Naive B cell (primary cell): ENCODE results near the gene MAST3. TPM values are rescaled to one million over a fixed set of nuclear protein-coding genes. Genes with fewer than 3 reads are reported as not detected.
A peak's percentile ranks its signal among the peaks of the same experiment; 100 is the strongest.

Experiments used
- ATAC-seq, 2 donors: fragments of 150-1000 bp; cut with Tn5 transposase; 2 replicates each; pipeline ENCODE4 v1.10.0; 2021; ENCODE audit warnings: low read depth in 2 of 2, mild to moderate bottlenecking in 2 of 2, moderate library complexity in 2 of 2
- DNase-seq: peaks from one replicate; pipeline ENCODE4 v3.0.0; 2022
- H3K27ac Mint-ChIP-seq, 6 donors: one replicate each; pipeline ENCODE4 v1.8.0; 2020 to 2022; ENCODE audit warnings: mild to moderate bottlenecking in 6 of 6, mixed read lengths in 6 of 6, moderate library complexity in 5 of 6, inconsistent platforms in 2 of 6
- H3K27me3 Mint-ChIP-seq, 3 donors: one replicate each; pipeline ENCODE4 v1.8.0; 2021 to 2022; ENCODE audit warnings: mixed read lengths in 3 of 3, mild to moderate bottlenecking in 1 of 3
- H3K36me3 Mint-ChIP-seq, 2 donors: one replicate each; pipeline ENCODE4 v1.8.0; 2020 to 2022; ENCODE audit warnings: mixed read lengths in 2 of 2, inconsistent platforms in 1 of 2, mild to moderate bottlenecking in 1 of 2
- H3K4me1 Mint-ChIP-seq, 3 donors: one replicate each; pipeline ENCODE4 v1.8.0; 2020 to 2022; ENCODE audit warnings: mixed read lengths in 3 of 3, inconsistent platforms in 1 of 3, mild to moderate bottlenecking in 1 of 3, moderate library complexity in 1 of 3
- H3K4me3 Mint-ChIP-seq, 8 donors: one replicate each; pipeline ENCODE4 v1.8.0; 2020 to 2022; ENCODE audit warnings: mild to moderate bottlenecking in 8 of 8, mixed read lengths in 8 of 8, moderate library complexity in 8 of 8, inconsistent platforms in 2 of 8
- H3K9me3 Mint-ChIP-seq, 7 donors: one replicate each; pipeline ENCODE4 v1.8.0; 2020 to 2022; ENCODE audit warnings: mixed read lengths in 7 of 7, mild to moderate bottlenecking in 5 of 7, inconsistent platforms in 2 of 7, moderate library complexity in 1 of 7
- polyA plus RNA-seq, 6 donors: library from polyadenylated mRNA; unstranded; fragments of 300-500 nt; fragmentation: Illumina TruSeq; gene quantifications; one replicate each; pipeline ENCODE4 v1.2.3, GENCODE V29; 2021; ENCODE audit warnings: low read depth in 6 of 6

The MAST3 gene
- polyA plus RNA-seq, 6 donors from 2014 or later: 9.3 to 20.6 (median 13.3) TPM

DNA sequence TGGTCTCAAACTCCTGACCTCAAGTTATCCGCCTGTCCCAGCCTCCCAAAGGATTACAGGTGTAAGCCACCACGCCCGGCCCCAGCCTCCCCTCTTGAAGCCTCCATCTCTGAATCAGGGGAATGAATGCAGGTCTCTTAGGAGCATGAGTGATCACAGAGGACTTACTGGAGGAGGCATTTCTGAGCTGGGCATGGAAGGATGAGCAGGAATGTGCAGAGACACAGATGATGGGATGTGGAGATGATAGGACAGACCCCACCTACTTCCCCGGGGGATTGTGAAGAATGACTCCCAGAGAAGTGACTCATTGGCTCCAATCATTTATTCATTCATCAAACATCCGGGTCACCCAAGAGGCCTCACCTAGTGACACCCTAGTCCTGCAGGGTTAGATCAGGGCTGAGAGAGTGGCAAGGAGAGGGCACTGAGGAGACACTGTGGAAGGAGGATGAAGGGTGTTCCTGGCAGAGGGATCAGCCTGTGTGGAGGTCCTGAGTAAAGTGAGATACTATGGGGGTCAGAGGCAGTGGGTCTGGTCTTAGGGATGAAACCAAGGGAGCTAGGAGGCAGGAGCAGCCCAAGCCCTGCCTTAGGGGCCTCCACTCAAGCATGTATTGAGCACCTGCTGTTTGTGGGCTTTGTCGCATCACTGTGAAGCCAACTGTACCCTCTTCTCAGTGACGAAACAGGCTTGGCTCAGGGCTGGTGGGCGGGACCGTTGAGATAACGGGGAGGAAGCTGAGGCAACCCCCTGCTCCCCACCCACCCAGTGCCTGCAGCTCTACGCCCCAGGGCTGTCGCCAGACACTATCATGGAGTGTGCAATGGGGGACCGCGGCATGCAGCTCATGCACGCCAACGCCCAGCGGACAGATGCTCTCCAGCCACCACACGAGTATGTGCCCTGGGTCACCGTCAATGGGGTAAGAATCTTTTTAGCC is 79.1 kb downstream of the MAST3 start:
- Mint-ChIP-seq H3K27ac (peak overlapping the region in 3 of 6 donors; percentile 59 to 69 (median 61)), H3K36me3 (peaks cover 4 to 16% of the 10 kb centered on the region in 2 donors), H3K4me3 (peak overlapping the region; percentile 59 to 99 (median 94)), H3K27me3 (no peaks in the 10 kb centered on the region), H3K4me1 (peaks cover 44 to 88% (median 75%) of the 10 kb centered on the region in 3 donors), H3K9me3 (no peaks in the 10 kb centered on the region)
- DNase-seq: no peak
- no peak for ATAC-seq

DNA sequence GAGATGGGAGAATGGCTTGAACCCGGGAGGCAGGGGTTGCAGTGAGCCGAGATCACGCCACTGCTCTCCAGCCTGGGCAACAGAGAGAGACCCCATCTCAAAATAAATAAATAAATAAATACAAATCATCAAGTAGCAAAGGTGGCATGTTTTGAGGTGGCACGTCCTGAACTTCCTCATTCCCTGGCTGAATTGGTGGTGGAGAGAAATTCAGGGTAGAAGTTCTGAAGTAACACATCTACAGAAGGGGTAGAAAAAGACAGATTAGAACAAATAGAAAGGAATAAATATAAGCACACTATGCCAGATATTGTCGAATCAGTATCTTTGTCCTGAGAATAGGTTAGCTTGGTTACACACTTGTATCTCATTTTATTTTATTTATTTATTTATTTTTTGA is 82.4 kb downstream of the MAST3 start:
- H3K9me3 Mint-ChIP-seq: no peaks in the 10 kb centered on the region
- no peaks in the 10 kb centered on the region for H3K27me3 Mint-ChIP-seq
- H3K27ac Mint-ChIP-seq: peak overlapping the region in 5 of 6 donors; percentile 10 to 94 (median 54)
- DNase-seq (no peak), ATAC-seq (no peak)
- H3K4me1 Mint-ChIP-seq: peaks cover 26 to 74% (median 47%) of the 10 kb centered on the region in 3 donors
- peak overlapping the region in 7 of 8 donors; percentile 4 to 83 (median 47) for H3K4me3 Mint-ChIP-seq
- peaks cover 4 to 16% of the 10 kb centered on the region in 2 donors for H3K36me3 Mint-ChIP-seq

DNA sequence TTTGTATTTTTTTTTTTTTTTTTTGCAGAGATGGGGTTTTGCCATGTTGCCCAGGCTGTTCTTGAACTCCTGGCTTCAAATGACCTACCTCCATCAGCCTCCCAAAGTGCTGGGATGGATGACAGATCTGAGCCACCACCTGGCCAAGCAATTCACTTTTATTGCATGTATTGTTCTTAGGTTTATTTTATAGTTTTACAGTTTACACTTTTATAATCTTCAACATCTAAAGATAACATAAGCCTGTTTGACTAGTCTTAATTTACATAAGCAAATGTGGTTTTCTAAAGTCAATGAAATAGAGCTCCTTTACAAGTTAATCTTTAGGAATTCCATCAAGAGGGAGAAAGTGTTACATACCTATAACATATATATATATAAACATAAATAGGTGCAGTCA is 86.0 kb downstream of the MAST3 start:
- no peak for DNase-seq
- no peak overlapping the region for H3K4me3 Mint-ChIP-seq
- H3K9me3 Mint-ChIP-seq: no peaks in the 10 kb centered on the region
- H3K4me1 Mint-ChIP-seq: peaks cover 11 to 56% (median 19%) of the 10 kb centered on the region in 3 donors
- H3K36me3 Mint-ChIP-seq: no peaks in the 10 kb centered on the region
- ATAC-seq: no peak
- H3K27ac Mint-ChIP-seq: peak overlapping the region in 1 of 6 donors; percentile 92
- H3K27me3 Mint-ChIP-seq: no peaks in the 10 kb centered on the region

GRCh38 chr19:18185538-18185937 is 88.0 kb downstream of the MAST3 start:
- no peak for ATAC-seq
- DNase-seq: no peak
- Mint-ChIP-seq H3K4me1 (peaks cover 4 to 48% (median 14%) of the 10 kb centered on the region in 3 donors), H3K27ac (peak overlapping the region in 3 of 6 donors; percentile 40 to 73 (median 59)), H3K27me3 (no peaks in the 10 kb centered on the region), H3K9me3 (no peaks in the 10 kb centered on the region), H3K4me3 (peak overlapping the region in 1 of 8 donors; percentile 64), H3K36me3 (no peaks in the 10 kb centered on the region)

GRCh38 chr19:18190278-18190677 is 92.7 kb downstream of the MAST3 start:
- no peaks in the 10 kb centered on the region for H3K36me3 Mint-ChIP-seq
- H3K27ac Mint-ChIP-seq: peak overlapping the region in 1 of 6 donors; percentile 9
- peak overlapping the region in 1 of 8 donors; percentile 65 for H3K4me3 Mint-ChIP-seq
- ATAC-seq (no peak), DNase-seq (no peak)
- no peaks in the 10 kb centered on the region for H3K27me3 Mint-ChIP-seq
- peaks cover 25 to 56% (median 29%) of the 10 kb centered on the region in 3 donors for H3K4me1 Mint-ChIP-seq
- H3K9me3 Mint-ChIP-seq: no peaks in the 10 kb centered on the region

GRCh38 chr19:18191640-18192062 is 94.1 kb downstream of the MAST3 start:
- peak overlapping the region; percentile 89 to 99 (median 98) for H3K27ac Mint-ChIP-seq

GRCh38 chr19:18192673-18193387 is 95.3 kb downstream of the MAST3 start, which contains the start of gene MPV17L2:
Gene MPV17L2, plus strand, starts transcription at chr19:18193218. Its CDS starts 64 bp downstream, at chr19:18193282.
- Mint-ChIP-seq H3K36me3 (peaks cover 0 to under 1% of the 10 kb centered on the region in 2 donors), H3K9me3 (no peaks in the 10 kb centered on the region), H3K4me1 (peaks cover 25 to 47% (median 25%) of the 10 kb centered on the region in 3 donors), H3K27me3 (no peaks in the 10 kb centered on the region), H3K27ac (peak within 1 kb of the TSS; percentile 89 to 99 (median 98)), H3K4me3 (peak within 1 kb of the TSS; percentile 85 to 97 (median 90))
- peak; percentile 80 to 81 for ATAC-seq
- DNase-seq: peak; percentile 99

More at GRCh38 chr19:18191640-18192062, 94.1 kb downstream of the MAST3 start:
- DNase-seq (no peak), ATAC-seq (no peak)
- no peaks in the 10 kb centered on the region for H3K27me3 Mint-ChIP-seq
- peak overlapping the region; percentile 85 to 97 (median 90) for H3K4me3 Mint-ChIP-seq
- peaks cover 25 to 50% (median 25%) of the 10 kb centered on the region in 3 donors for H3K4me1 Mint-ChIP-seq
- no peaks in the 10 kb centered on the region for H3K9me3 Mint-ChIP-seq
- no peaks in the 10 kb centered on the region for H3K36me3 Mint-ChIP-seq

GRCh38 chr19:18193388-18194180 is 96.0 kb downstream of the MAST3 start:
- H3K27ac Mint-ChIP-seq: peak overlapping the region; percentile 70 to 99 (median 98)
- H3K4me3 Mint-ChIP-seq: peak overlapping the region; percentile 85 to 97 (median 90)
- DNase-seq (no peak), ATAC-seq (no peak)
- H3K9me3 Mint-ChIP-seq: no peaks in the 10 kb centered on the region
- no peaks in the 10 kb centered on the region for H3K27me3 Mint-ChIP-seq
- H3K36me3 Mint-ChIP-seq: peaks cover 0 to 8% of the 10 kb centered on the region in 2 donors
- H3K4me1 Mint-ChIP-seq: peaks cover 25 to 48% (median 29%) of the 10 kb centered on the region in 3 donors

GRCh38 chr19:18194181-18194530 is 96.6 kb downstream of the MAST3 start:
- peaks cover 25 to 45% (median 29%) of the 10 kb centered on the region in 3 donors for H3K4me1 Mint-ChIP-seq
- no peaks in the 10 kb centered on the region for H3K9me3 Mint-ChIP-seq
- peak overlapping the region in 4 of 6 donors; percentile 78 to 88 (median 82) for H3K27ac Mint-ChIP-seq
- peak overlapping the region; percentile 85 to 97 (median 90) for H3K4me3 Mint-ChIP-seq
- DNase-seq (no peak), ATAC-seq (no peak)
- H3K27me3 Mint-ChIP-seq: no peaks in the 10 kb centered on the region
- peaks cover 0 to 11% of the 10 kb centered on the region in 2 donors for H3K36me3 Mint-ChIP-seq

GRCh38 chr19:18194554-18195238 is 97.1 kb downstream of the MAST3 start:
- Mint-ChIP-seq H3K9me3 (no peaks in the 10 kb centered on the region), H3K36me3 (peaks cover 0 to 11% of the 10 kb centered on the region in 2 donors)

DNA sequence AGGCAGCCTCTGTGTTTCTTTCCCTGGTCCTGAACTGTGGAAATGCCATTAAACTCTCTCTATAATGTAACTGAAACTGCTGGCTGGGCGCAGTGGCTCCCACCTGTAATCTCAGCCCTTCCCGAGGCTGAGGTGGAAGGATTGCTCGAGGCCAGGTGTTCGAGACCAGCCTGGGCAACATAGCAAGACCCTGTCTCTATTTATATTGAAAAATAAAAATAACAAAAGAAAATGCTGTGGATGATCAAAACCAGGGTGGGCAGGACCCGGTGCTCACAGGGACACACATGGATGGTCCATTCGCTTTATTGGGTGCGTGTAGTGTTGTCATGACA is 98.9 kb downstream of the MAST3 start:
- Mint-ChIP-seq H3K27ac (peak overlapping the region in 4 of 6 donors; percentile 53 to 79 (median 70)), H3K4me1 (peaks cover 26 to 35% (median 29%) of the 10 kb centered on the region in 3 donors), H3K9me3 (no peaks in the 10 kb centered on the region), H3K36me3 (peaks cover 0 to 11% of the 10 kb centered on the region in 2 donors), H3K4me3 (peak overlapping the region in 3 of 8 donors; percentile 37 to 80 (median 65)), H3K27me3 (no peaks in the 10 kb centered on the region)
- ATAC-seq (no peak), DNase-seq (no peak)

More at GRCh38 chr19:18194554-18195238, 97.1 kb downstream of the MAST3 start:
- H3K4me3 Mint-ChIP-seq: peak overlapping the region; percentile 85 to 97 (median 90)
- peaks cover 25 to 43% (median 29%) of the 10 kb centered on the region in 3 donors for H3K4me1 Mint-ChIP-seq
- DNase-seq: no peak
- no peak for ATAC-seq
- H3K27me3 Mint-ChIP-seq: no peaks in the 10 kb centered on the region
- H3K27ac Mint-ChIP-seq: peak overlapping the region; percentile 28 to 88 (median 78)

DNA sequence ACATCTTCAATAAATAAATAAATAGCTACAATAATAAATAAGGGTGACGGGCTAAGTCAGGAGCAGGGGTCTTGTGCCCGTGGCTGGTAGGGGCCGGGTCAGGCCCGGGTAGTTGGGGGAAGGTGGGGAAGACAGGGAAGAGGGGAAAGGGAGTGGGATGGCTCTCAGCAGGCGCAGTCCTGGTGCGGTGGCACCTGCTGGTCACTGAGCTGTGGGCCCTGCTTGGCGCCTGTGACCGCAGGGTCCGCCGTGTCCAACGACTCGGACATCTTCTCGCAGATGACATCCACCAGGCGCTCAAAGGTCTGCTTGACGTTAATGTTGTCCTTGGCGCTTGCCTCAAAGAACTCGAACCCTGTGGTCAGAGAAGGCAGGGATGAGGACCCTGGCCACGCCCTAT is 99.7 kb downstream of the MAST3 start:
- no peaks in the 10 kb centered on the region for H3K27me3 Mint-ChIP-seq
- peaks cover 26 to 30% (median 27%) of the 10 kb centered on the region in 3 donors for H3K4me1 Mint-ChIP-seq
- H3K4me3 Mint-ChIP-seq: peak overlapping the region in 1 of 8 donors; percentile 77
- no peaks in the 10 kb centered on the region for H3K9me3 Mint-ChIP-seq
- peaks cover 0 to 11% of the 10 kb centered on the region in 2 donors for H3K36me3 Mint-ChIP-seq
- DNase-seq (no peak), ATAC-seq (no peak)
- no peak overlapping the region for H3K27ac Mint-ChIP-seq
